SK-N-MC (cell line): ENCODE data around the gene EPB41L4B.
"Not testable (repeated sequence)": the region's sequence is repeated elsewhere in the genome, so short reads cannot be mapped to it uniquely, and the experiment has no call there.

Source experiments
- EZH2 ChIP-seq: fragments of 200-600 bp; sonication (generic); IDR thresholded peaks from one replicate; pipeline ENCODE4 v1.6.1; 2017; ENCODE audit warnings: antibody characterized with exemption
- POLR2AphosphoS5 ChIP-seq: IDR thresholded peaks from 2 replicates; pipeline ENCODE4 v1.6.1; 2012; ENCODE audit warnings: mild to moderate bottlenecking, low read depth, low read length, borderline replicate concordance

DNA sequence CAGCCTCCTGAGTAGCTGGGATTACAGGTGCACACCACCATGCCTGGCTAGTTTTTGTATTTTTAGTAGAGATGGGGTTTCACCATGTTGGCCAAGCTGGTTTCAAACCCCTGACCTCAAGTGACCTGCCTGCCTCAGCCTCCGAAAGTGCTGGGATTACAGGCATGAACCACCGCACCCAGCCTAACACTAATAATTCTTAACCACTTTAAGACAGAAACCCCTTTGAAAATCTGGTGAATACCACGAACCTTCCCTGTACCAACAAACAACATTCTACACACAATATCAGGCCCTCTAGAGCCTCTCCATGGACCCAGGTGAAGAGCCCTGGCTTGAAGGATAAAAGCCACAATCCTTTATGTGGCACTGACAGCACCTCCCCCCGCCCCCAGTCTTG lies 102.6 kb downstream of the EPB41L4B start:
- TF ChIP-seq EZH2, POLR2AphosphoS5: not testable (repeated sequence)
